LNCAP (cell line): ENCODE measurements around the gene PSMC1.

Experiments
- TF ChIP-seq, protein P1 (sequence below): fragments of 450-650 bp; IDR thresholded peaks from 2 replicates; pipeline ENCODE4 v1.5.1; 2017; ENCODE audit warnings: mild to moderate bottlenecking

The PSMC1 gene

DNA sequence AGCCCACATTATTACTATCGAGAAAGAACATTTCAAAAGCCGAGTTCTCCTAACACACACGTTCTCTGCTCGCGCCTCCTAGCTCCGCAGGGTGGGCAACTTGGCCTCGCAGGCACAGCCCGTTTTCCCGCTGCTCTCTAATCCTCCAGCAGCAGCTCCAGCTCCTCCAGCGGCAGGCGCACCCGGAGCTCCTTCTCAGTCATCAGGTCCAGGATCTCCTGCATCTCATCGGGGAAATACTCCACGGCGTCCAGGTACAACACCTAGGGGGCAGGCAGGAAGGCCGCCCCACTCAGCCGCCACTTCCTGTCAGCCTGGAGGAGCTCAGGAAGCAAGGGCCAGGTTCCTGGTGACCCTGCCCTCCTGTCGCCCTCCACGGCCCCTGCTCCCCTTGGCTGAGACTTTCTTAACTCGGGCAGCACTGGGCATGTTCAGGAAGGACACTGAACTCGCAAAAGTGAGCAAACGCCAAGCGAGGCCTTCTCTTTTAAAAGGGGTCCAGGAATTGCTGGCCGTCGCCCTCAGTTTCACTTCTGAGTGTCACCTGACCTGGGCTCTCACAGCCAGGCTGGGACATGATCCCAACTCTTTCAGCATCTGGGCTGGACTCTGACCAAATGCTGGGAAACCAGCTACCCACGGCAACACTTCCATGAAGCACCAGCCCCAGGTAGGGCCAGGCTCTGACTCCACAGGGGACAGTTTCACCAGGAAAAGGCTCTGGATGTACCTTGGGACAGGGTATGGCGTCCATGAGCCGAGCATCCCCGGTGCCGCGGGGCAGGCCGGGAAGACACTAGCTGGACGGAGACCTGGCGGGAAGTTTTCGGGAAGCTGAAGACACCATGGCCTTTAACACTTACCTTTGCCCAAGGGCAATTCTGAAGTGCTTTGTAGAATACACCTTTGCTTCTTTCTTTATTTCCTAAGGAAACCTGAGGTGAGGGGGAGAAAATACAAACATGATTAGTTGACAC lies 22.1 kb downstream of the PSMC1 start:
- TF ChIP-seq, protein P1, sequence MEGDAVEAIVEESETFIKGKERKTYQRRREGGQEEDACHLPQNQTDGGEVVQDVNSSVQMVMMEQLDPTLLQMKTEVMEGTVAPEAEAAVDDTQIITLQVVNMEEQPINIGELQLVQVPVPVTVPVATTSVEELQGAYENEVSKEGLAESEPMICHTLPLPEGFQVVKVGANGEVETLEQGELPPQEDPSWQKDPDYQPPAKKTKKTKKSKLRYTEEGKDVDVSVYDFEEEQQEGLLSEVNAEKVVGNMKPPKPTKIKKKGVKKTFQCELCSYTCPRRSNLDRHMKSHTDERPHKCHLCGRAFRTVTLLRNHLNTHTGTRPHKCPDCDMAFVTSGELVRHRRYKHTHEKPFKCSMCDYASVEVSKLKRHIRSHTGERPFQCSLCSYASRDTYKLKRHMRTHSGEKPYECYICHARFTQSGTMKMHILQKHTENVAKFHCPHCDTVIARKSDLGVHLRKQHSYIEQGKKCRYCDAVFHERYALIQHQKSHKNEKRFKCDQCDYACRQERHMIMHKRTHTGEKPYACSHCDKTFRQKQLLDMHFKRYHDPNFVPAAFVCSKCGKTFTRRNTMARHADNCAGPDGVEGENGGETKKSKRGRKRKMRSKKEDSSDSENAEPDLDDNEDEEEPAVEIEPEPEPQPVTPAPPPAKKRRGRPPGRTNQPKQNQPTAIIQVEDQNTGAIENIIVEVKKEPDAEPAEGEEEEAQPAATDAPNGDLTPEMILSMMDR, result no peak

DNA sequence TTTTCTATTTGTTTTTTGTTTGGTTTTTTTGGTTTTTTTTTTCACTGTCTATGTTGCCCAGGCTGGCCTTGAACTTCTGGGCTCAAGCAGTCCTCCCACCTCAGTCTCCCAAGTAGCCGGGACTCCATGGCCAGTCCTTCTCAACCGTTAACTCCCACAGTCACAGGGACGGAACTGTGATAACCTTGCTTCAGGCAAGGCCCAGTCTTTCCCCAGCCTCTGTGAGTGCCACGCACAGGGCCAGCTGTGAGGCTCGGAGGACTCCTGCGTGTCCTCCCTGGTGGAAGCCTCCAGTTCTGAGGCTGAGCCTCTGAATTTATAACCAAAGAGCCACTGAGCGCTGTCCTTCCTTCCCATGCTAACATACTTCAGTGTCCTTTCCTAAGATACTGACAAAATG lies 23.7 kb downstream of the PSMC1 start:
- TF ChIP-seq, protein P1, result no peak

DNA sequence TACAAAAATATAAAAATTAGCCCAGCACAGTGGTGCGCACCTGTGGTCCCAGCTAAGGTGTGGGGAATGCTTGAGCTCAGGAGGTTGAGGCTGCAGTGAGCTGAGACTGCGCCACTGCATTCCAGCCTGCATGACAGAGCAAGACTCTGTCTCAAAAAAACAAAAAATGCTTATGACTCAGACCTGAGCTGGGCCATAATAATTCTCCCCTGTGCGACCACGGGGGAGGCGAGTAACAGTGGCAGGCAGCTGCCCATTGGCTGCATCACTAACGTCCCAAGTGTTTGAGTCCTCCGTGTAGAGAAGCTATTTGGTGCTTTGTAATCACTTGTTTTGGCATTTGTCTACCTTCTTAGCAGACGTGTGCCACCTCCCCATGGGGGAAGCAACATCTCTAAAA lies 24.9 kb downstream of the PSMC1 start:
- TF ChIP-seq, protein P1, result no peak

DNA sequence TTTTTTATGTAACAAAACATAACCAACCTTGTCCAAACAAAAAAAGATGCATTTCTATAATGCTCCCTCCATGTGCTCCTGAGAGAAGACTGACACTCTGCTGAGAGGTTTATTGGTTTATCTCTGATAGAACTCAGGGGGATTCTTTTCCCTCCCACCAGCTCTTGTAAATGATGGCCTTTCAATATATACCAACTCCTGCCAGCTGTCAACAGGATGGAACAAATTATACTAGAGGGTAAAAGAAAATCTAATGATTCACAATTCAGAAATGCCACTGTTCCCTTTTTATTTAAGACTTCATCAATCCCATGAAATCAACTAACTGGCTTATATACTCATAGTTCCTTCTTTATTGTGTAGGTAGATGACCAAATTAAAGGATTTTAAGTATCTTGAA lies 25.4 kb downstream of the PSMC1 start:
- TF ChIP-seq, protein P1, result no peak

DNA sequence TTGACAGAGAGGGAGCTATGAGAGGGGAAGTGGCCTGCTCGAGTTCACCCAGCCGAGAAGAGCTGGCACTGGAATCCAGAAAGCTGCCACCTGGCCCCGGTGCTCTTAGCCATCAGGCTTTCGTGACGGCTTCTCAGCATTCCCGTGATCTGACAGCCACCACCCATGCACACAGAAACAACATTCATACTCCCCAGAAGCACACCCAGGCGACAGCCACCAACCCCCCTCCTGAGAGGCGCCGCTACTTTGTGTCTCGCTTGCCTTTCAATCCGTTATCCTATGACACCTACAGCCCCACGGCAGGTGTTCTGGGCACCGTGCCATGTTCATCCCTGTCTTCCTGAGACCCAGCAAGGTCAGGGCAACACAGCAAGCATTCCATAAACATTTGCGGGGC lies 31.4 kb downstream of the PSMC1 start:
- TF ChIP-seq, protein P1, result no peak

DNA sequence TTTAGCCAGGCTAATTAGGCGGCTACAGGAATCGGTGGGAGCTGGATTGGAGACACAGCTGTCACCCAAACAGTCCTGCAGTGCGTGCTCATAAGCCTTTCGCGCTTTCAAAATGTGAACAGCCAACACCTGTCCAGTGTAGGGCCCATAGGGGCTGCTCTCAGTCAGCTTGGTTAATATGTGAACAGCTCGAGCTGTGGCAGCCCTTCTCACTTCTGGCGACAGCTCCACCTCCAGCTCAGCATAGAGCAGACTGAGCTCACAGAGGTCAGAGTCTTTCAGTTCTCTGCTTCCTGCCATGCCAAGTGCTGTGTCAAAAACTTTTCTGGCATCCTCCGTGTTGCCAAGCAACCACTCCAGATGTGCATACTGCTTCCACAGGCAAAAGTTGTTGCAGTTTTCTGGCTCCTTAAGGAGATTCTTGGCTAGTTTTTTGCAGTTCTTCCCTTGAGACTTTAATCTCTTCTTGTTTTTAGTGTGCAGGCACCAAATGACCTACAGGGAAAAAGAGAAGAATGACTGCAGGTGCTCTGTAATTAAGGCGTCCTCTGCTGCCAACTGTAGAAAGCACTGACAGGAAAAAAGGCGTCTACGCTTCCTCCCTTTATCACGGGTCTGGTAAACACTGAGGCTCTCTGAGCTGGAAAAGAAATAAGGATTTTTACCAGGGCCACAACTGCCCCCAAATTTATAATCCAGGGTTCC lies 32.5 kb downstream of the PSMC1 start:
- TF ChIP-seq, protein P1, result no peak

DNA sequence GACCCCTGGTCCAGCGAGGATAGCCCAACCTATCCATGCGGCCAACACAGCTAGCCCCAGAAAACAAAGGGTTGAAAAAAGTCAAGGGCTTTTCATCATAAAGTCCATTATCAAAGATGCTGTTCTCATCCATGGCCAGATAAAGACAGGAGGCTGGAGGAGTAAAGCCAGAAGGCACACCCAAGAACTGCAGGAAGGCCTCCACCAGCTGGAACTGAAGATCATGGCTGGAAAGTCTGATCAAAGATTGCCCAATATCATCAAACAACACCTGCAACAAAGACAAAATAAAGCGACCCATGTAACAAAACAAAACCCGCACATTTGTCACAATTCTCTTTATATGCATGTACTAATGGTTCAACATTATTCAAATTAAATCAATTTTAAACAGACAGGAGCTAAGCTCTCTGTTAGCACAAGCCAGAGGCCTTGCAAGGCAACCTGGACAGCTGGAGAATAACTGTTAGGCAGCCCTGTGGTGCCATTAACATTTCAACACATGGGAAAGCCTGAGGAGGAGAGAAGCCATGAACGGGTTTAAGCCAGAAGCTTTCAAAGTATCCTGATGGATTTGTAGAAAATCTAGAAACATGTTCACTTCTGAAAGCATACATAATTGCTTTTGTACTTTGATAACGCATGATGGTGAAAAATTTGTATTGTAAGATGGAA lies 34.1 kb downstream of the PSMC1 start:
- TF ChIP-seq, protein P1, result no peak
